HCT116 (cell line): ENCODE results near the gene PTGIR. TPM values are rescaled to one million over a fixed set of nuclear protein-coding genes. Genes with fewer than 3 reads are reported as not detected.
A peak's percentile ranks its signal among the peaks of the same experiment; 100 is the strongest.

Experiments used
- ATAC-seq: fragments of 200-7000 bp; cut with Tn5 transposase; 2 replicates; pipeline ENCODE4 v1.9.1; 2020; ENCODE audit warnings: mild to moderate bottlenecking, moderate library complexity
- BruUV-seq: library from RNA; stranded (reverse); fragments of 400-500 nt; replicated peaks from 2 replicates; lab custom pipeline; 2021; lab: Mats Ljungman, UMichigan
- CTCF ChIA-PET: fragments of 300-600 bp; sonication (Branson Sonifier 250); formaldehyde crosslinking; loops from one replicate; lab custom pipeline; 2021; ENCODE audit warnings: antibody characterized with exemption; lab: Charles Lee
- POLR2A ChIA-PET: fragments of 300-600, 350-600 bp; sonication (Branson Sonifier 250); formaldehyde crosslinking; loops from one replicate; lab custom pipeline; 2021; ENCODE audit warnings: antibody characterized with exemption; lab: Charles Lee
- RAD21 ChIA-PET, 2 experiments: fragments of 300-600 bp; sonication (Branson Sonifier 250); formaldehyde crosslinking; loops; one replicate each; lab custom pipeline; 2023; ENCODE audit warnings: low total read pairs in 2 of 2; ENCODE audit not compliant: uncharacterized antibody in 2 of 2, unreplicated experiment in 2 of 2, low non-redundant PET in 1 of 2; lab: Charles Lee
- DNase-seq: peaks from one replicate; pipeline ENCODE4 v3.0.0-alpha.2; 2010; ENCODE audit warnings: low read depth, low spot score
- H2AFZ ChIP-seq: fragments of 200-600 bp; shearing (Covaris generic), sonication (generic); 2 replicates; pipeline ENCODE4 v1.6.1; 2017; ENCODE audit warnings: low read depth, mixed run types, mixed read lengths, antibody characterized with exemption, low read length; ENCODE audit not compliant: poor library complexity, severe bottlenecking
- H3K27ac ChIP-seq: 2 replicates; pipeline ENCODE4 v1.5.1; 2012; ENCODE audit warnings: low read depth, low read length
- H3K27me3 ChIP-seq: fragments of 200-600 bp; sonication (generic); 2 replicates; pipeline ENCODE4 v1.6.1; 2016; ENCODE audit warnings: mixed run types, low read length, mixed read lengths; ENCODE audit not compliant: insufficient read depth
- H3K36me3 ChIP-seq, 2 experiments: fragments of 200-500 bp in 1 of 2; fragments of 200-600 bp in 1 of 2; sonication (Bioruptor generic) in 1 of 2; sonication (generic) in 1 of 2; 2 replicates each; pipeline versions ENCODE4 v1.5.1 to v1.6.1; 2014 to 2016; ENCODE audit warnings: low read length in 2 of 2, inconsistent platforms in 1 of 2, mixed read lengths in 1 of 2, mixed run types in 1 of 2; ENCODE audit not compliant: insufficient read depth in 2 of 2, control insufficient read depth in 1 of 2
- H3K4me1 ChIP-seq, 2 experiments: fragments of 200-600 bp in 1 of 2; sonication (generic) in 1 of 2; 2 replicates each; pipeline versions ENCODE4 v1.5.1 to v1.6.1; 2012 to 2017; ENCODE audit warnings: low read length in 2 of 2, inconsistent platforms in 1 of 2, mild to moderate bottlenecking in 1 of 2, mixed read lengths in 1 of 2, mixed run types in 1 of 2, moderate library complexity in 1 of 2; ENCODE audit not compliant: insufficient read depth in 2 of 2, control insufficient read depth in 1 of 2
- H3K4me2 ChIP-seq: fragments of 200-600 bp; sonication (generic); 2 replicates; pipeline ENCODE4 v1.6.1; 2017; ENCODE audit warnings: mixed run types, low read length, mixed read lengths
- H3K4me3 ChIP-seq, 2 experiments: fragments of 200-600 bp in 1 of 2; sonication (generic) in 1 of 2; replicated peaks in 1 of 2; 2 replicates each; pipeline ENCODE4 v1.5.1; 2011 to 2016; ENCODE audit warnings: low read length in 2 of 2, control low read depth in 1 of 2, low read depth in 1 of 2, mild to moderate bottlenecking in 1 of 2, mixed read lengths in 1 of 2, mixed run types in 1 of 2
- H3K79me2 ChIP-seq: fragments of 200-600 bp; sonication (generic); 2 replicates; pipeline ENCODE4 v1.6.1; 2017; ENCODE audit warnings: mild to moderate bottlenecking, mixed run types, low read length, moderate library complexity, mixed read lengths; ENCODE audit not compliant: insufficient read depth
- H3K9ac ChIP-seq: fragments of 200-600 bp; sonication (generic); 2 replicates; pipeline ENCODE4 v1.6.1; 2016; ENCODE audit warnings: low read length, mixed read lengths
- H3K9me2 ChIP-seq: fragments of 200-600 bp; sonication (generic), shearing (Covaris generic); 2 replicates; pipeline ENCODE4 v1.6.1; 2017; ENCODE audit warnings: mixed run types, mild to moderate bottlenecking, moderate library complexity; ENCODE audit not compliant: insufficient read depth
- H3K9me3 ChIP-seq, 2 experiments: fragments of 200-500 bp in 1 of 2; fragments of 200-600 bp in 1 of 2; sonication (Bioruptor generic) in 1 of 2; sonication (generic) in 1 of 2; 2 replicates each; pipeline ENCODE4 v1.6.1; 2014 to 2017; ENCODE audit warnings: low read length in 2 of 2, mixed read lengths in 2 of 2, inconsistent platforms in 1 of 2, low read depth in 1 of 2, mild to moderate bottlenecking in 1 of 2, mixed run types in 1 of 2, moderate library complexity in 1 of 2; ENCODE audit not compliant: control insufficient read depth in 1 of 2, insufficient read depth in 1 of 2
- H4K20me1 ChIP-seq: fragments of 200-600 bp; sonication (generic), shearing (Covaris generic); 2 replicates; pipeline ENCODE4 v1.6.1; 2017; ENCODE audit warnings: mixed run types, mild to moderate bottlenecking, moderate library complexity; ENCODE audit not compliant: insufficient read depth
- EGR1 ChIP-seq: IDR thresholded peaks from 2 replicates; pipeline ENCODE4 v1.6.1; 2012; ENCODE audit warnings: low read depth
- ELF1 ChIP-seq: IDR thresholded peaks from 2 replicates; pipeline ENCODE4 v1.6.1; 2012; ENCODE audit warnings: low read depth, borderline replicate concordance
- JUND ChIP-seq: IDR thresholded peaks from 2 replicates; pipeline ENCODE4 v1.6.1; 2012
- POLR2A ChIP-seq: IDR thresholded peaks from 2 replicates; pipeline ENCODE4 v1.7.0; 2011; ENCODE audit warnings: borderline replicate concordance; ENCODE audit not compliant: insufficient read depth, insufficient read length; ENCODE audit errors: extremely low read depth
- POLR2AphosphoS5 ChIP-seq: IDR thresholded peaks from 2 replicates; pipeline ENCODE4 v1.6.1; 2011; ENCODE audit warnings: mild to moderate bottlenecking, low read depth, low read length, moderate library complexity
- RAD21 ChIP-seq: IDR thresholded peaks from 2 replicates; pipeline ENCODE4 v1.6.1; 2012; ENCODE audit warnings: low read depth, mild to moderate bottlenecking
- YY1 ChIP-seq: IDR thresholded peaks from 2 replicates; pipeline ENCODE4 v1.6.1; 2011; ENCODE audit warnings: low read length, low read depth, moderate library complexity, mild to moderate bottlenecking; ENCODE audit not compliant: insufficient replicate concordance; ENCODE audit errors: extremely low read depth
- ZFX ChIP-seq: fragments of 450-650 bp; IDR thresholded peaks from 2 replicates; pipeline ENCODE4 v1.6.1; 2017
- intact Hi-C: fragments of 100-400 bp; cut with micrococcal nuclease; formaldehyde crosslinking; loops from 2 replicates; pipeline ENCODE4 v1.10.0; 2022
- total RNA-seq: library from RNA; stranded (reverse); gene quantifications from one replicate; pipeline ENCODE4 v1.2.1, GENCODE V29; 2021; ENCODE audit not compliant: unreplicated experiment
- TF ChIP-seq, protein P1 (sequence below): IDR thresholded peaks from 2 replicates; pipeline ENCODE4 v1.6.1; 2012
- TF ChIP-seq, protein P2 (sequence below): IDR thresholded peaks from 2 replicates; pipeline ENCODE4 v1.6.1; 2012
- TF ChIP-seq, protein P3 (sequence below), 3 experiments: fragments of 200-600 bp in 1 of 3; sonication (generic) in 1 of 3; IDR thresholded peaks in 2 of 3; conservative IDR thresholded peaks in 1 of 3; 2 replicates each; pipeline ENCODE4 v1.5.1; 2012 to 2017; ENCODE audit warnings: low read depth in 2 of 3, low read length in 2 of 3, antibody characterized with exemption in 1 of 3, borderline replicate concordance in 1 of 3, control low read depth in 1 of 3, mild to moderate bottlenecking in 1 of 3, mixed read lengths in 1 of 3, mixed run types in 1 of 3, moderate library complexity in 1 of 3; ENCODE audit not compliant: insufficient read depth in 1 of 3

PTGIR gene
- total RNA-seq, 1 experiment from 2014 or later: not detected

DNA sequence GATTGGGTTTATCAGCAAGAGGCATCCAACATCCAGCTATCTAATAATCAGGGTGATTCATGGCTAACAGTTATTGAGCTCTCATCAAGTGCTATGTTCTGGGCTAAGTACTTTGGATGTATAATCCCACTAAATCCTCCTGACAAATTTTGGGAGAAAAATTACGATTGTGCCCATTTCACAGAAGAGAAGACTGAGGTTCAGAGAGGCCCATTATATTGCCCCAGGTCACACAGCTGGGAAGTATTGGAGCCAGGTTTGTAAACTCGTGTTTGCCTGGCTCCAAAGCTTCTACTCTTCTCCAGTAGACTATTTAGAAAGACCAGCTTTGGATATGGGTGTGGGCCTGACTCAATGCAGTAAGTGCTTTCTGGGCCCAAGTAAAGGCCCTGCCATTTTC lies 44.6 kb downstream of the PTGIR start:
- ATAC-seq: no peak
- CTCF ChIA-PET: interaction anchor here (1.3 to 1.7 kb wide), 2 partner anchors 20 to 50 kb away, joined by 4 to 6 read pairs; partner anchors contain the start of gene CALM3
- RAD21 ChIA-PET: interaction anchor here in 1 of 2 experiments (1.5 kb wide), 1 partner anchor 50 kb away, joined by 4 read pairs; no protein-coding TSS in a partner anchor

DNA sequence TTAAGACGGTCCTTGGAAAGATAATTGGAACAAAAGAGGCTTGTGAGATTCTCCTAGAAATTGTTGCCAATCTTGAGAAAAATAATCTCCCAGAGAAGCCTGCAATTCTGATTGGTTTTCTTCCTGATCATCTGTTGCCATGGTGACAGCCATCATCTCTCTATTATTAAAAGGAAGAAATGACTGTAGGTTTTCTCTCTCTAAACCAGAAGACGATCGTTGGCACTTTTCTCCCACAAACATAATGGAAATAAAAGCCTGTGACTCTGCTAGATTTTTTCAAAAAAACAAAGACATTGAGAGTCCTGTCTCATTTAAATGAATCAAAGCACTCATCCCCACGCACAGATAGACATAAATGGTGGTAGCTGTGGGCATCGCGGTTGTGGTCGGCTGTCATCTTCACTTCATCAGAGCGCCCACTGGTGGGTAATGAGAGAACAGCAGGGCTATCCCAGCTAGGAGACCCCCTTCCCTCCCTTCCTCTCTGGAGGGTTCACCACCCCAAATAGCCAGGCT lies 45.5 kb downstream of the PTGIR start:
- DNase-seq: no peak
- POLR2A ChIA-PET: no interaction called here

More for the DNA sequence above, 44.6 kb downstream of the PTGIR start:
- Histone ChIP-seq H4K20me1 (no peaks in the 10 kb centered on the region), H3K9me3 (no peaks in the 10 kb centered on the region), H3K4me1 (no peaks in the 10 kb centered on the region), H3K9ac (no peak overlapping the region), H3K79me2 (no peaks in the 10 kb centered on the region), H2AFZ (no peak overlapping the region), H3K9me2 (no peaks in the 10 kb centered on the region), H3K36me3 (no peaks in the 10 kb centered on the region), H3K4me3 (no peak overlapping the region), H3K27me3 (no peaks in the 10 kb centered on the region), H3K4me2 (no peak overlapping the region), H3K27ac (no peak overlapping the region)
- POLR2A ChIA-PET: no interaction called here
- intact Hi-C loops: no loop called here
- TF ChIP-seq YY1 (no peak), ZFX (no peak), JUND (no peak), EGR1 (no peak), RAD21 (no peak), POLR2A (no peak), POLR2AphosphoS5 (no peak), ELF1 (no peak)
- TF ChIP-seq, protein P1, sequence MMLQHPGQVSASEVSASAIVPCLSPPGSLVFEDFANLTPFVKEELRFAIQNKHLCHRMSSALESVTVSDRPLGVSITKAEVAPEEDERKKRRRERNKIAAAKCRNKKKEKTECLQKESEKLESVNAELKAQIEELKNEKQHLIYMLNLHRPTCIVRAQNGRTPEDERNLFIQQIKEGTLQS: no peak
- TF ChIP-seq, protein P2, sequence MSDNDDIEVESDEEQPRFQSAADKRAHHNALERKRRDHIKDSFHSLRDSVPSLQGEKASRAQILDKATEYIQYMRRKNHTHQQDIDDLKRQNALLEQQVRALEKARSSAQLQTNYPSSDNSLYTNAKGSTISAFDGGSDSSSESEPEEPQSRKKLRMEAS: no peak
- DNase-seq: no peak
- BruUV-seq: no TSS peak

More for the DNA sequence above, 45.5 kb downstream of the PTGIR start:
- TF ChIP-seq, protein P3, sequence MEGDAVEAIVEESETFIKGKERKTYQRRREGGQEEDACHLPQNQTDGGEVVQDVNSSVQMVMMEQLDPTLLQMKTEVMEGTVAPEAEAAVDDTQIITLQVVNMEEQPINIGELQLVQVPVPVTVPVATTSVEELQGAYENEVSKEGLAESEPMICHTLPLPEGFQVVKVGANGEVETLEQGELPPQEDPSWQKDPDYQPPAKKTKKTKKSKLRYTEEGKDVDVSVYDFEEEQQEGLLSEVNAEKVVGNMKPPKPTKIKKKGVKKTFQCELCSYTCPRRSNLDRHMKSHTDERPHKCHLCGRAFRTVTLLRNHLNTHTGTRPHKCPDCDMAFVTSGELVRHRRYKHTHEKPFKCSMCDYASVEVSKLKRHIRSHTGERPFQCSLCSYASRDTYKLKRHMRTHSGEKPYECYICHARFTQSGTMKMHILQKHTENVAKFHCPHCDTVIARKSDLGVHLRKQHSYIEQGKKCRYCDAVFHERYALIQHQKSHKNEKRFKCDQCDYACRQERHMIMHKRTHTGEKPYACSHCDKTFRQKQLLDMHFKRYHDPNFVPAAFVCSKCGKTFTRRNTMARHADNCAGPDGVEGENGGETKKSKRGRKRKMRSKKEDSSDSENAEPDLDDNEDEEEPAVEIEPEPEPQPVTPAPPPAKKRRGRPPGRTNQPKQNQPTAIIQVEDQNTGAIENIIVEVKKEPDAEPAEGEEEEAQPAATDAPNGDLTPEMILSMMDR (IDR thresholded peaks at IDR 0.05 in 2 of 3, conservative IDR thresholded peaks at IDR 0.05 in 1 of 3; ENCODE audit: borderline replicate concordance in 1 of 3, insufficient read depth in 1 of 3, low read depth in 2 of 3, low read length in 2 of 3): peak; percentile 27 to 92 (median 89); a peak in 5 of 6 replicates
- TF ChIP-seq ELF1 (no peak), RAD21 (0 out of 2 replicates have a peak, but pooled peaks have one; percentile 16)
- TF ChIP-seq, all 23 proteins: peak for 2
- Histone ChIP-seq H3K4me2 (no peak overlapping the region), H3K4me1 (peaks cover 4% of the 10 kb centered on the region in 2 experiments), H2AFZ (no peak overlapping the region), H3K79me2 (no peaks in the 10 kb centered on the region), H3K27me3 (no peaks in the 10 kb centered on the region), H3K9me3 (no peaks in the 10 kb centered on the region), H4K20me1 (no peaks in the 10 kb centered on the region), H3K9me2 (no peaks in the 10 kb centered on the region), H3K36me3 (no peaks in the 10 kb centered on the region), H3K27ac (no peak overlapping the region), H3K9ac (no peak overlapping the region), H3K4me3 (no peak overlapping the region)
- intact Hi-C loops: no loop called here
- no TSS peak for BruUV-seq
- ChIA-PET RAD21 (interaction anchor here in 1 of 2 experiments (1.5 kb wide), 1 partner anchor 49 kb away, joined by 4 read pairs; no protein-coding TSS in a partner anchor), CTCF (interaction anchor here (0.6 to 1.7 kb wide), 3 partner anchors 21 to 298 kb away, joined by 4 to 6 read pairs (median 4); partner anchors contain the start of gene CALM3)
- ATAC-seq: peak; percentile 88
